Fibroblast of the aortic adventitia (primary cell): ENCODE data around the gene ANKRD27. TPM values are rescaled to one million over a fixed set of nuclear protein-coding genes. Genes with fewer than 3 reads are reported as not detected.
"Not testable (repeated sequence)": the region's sequence is repeated elsewhere in the genome, so short reads cannot be mapped to it uniquely, and the experiment has no call there.

Source experiments
- DNase-seq: peaks from one replicate; pipeline ENCODE4 v3.0.0-alpha.2; 2010; ENCODE audit warnings: low read depth
- H3K4me3 ChIP-seq: 2 replicates; pipeline ENCODE4 v1.5.1; 2011; ENCODE audit warnings: low read depth, mild to moderate bottlenecking, control low read depth, low read length, moderate library complexity
- CTCF ChIP-seq: IDR thresholded peaks from 2 replicates; pipeline ENCODE4 v1.5.1; 2011; ENCODE audit warnings: mild to moderate bottlenecking, low read length, control low read depth, inconsistent platforms; ENCODE audit not compliant: insufficient read depth
- total RNA-seq: library from RNA; depleted of rRNA; stranded (reverse); fragments of >200 nt; gene quantifications from 2 replicates; pipeline ENCODE4 v1.2.3, GENCODE V29; 2012; ENCODE audit warnings: low replicate concordance

The ANKRD27 gene
- total RNA-seq: 29.0 and 29.6 TPM in 2 replicates

GRCh38 chr19:32674931-32675719 is at the start of gene ANKRD27:
TSS of gene ANKRD27 (minus strand) at chr19:32675180. CDS start at chr19:32659015, 16,165 bp downstream.
- TF ChIP-seq CTCF: no peak
- peak; percentile 96 for DNase-seq
- H3K4me3 ChIP-seq: peak within 1 kb of the TSS; percentile 95

GRCh38 chr19:32720936-32721250 is 45.9 kb upstream of the ANKRD27 start:
- TF ChIP-seq CTCF: no peak
- DNase-seq: no peak
- no peak overlapping the region for H3K4me3 ChIP-seq

DNA sequence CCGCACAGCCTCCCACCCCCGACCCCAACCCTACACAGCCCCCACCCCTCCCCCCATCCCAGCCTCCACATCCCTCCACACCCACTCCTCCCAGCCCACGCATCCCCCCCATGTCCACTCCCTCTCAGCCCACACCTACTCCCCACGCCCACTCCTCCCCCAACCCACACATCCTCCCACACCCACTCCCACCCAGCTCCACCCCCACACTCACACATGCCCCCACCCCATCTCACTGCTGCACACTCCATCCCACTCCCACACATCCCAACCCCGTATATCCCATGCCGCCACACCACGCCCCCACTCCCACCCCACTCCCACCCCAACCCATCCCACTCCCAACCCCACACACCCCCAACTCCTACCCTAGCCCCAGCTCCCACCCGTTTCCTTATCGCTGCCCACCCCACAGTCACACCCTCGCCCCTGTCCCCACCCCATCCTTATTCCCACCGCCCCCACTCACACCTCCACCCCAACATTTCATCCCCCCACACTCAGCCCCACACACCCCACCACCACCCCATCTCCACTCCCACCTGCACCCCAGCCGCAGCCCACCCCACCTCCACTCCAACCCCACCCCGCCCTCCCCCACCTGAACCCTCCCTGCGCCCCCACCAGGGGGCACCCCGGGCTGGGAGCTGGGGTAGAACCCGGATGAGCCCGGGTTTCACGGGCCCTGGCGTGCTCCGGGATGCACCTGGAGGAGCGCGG is 45.4 kb upstream of the ANKRD27 start:
- H3K4me3 ChIP-seq: no peak overlapping the region
- TF ChIP-seq CTCF: no peak

DNA sequence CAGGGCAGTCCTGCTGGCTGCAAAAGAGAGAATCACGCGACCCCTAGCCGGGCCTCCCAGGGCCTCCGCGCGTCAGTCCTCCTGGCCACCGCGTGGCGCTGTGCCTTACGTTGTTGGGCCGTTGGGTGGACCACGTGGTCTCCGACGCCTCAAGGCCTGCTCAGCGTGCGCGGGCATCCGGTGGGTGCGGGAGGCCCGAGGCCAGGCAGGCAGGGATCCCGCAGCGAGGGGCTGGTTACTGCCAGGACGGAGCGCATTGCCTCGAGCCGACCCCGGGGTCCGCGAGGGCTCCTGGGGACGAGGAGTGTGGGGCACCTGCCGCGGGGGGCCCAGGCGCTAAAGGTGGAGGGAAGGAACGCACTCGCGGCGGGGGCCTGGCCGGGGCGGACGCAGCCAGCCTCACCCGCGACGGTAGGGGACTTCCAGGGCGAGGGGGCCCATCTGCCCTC is 44.7 kb upstream of the ANKRD27 start, which contains the start of gene TDRD12:
TSS of gene TDRD12 (plus strand) at position 157 of the 449 bp plus-strand sequence. CDS start 306 bp downstream, outside the sequence.
- no peak for TF ChIP-seq CTCF
- no peak for DNase-seq
- no peak within 1 kb of the TSS for H3K4me3 ChIP-seq

More for the DNA sequence above, 45.4 kb upstream of the ANKRD27 start:
- no peak for DNase-seq

GRCh38 chr19:32718286-32718685 is 43.3 kb upstream of the ANKRD27 start:
- no peak for TF ChIP-seq CTCF
- H3K4me3 ChIP-seq: no peak overlapping the region
- DNase-seq: no peak

DNA sequence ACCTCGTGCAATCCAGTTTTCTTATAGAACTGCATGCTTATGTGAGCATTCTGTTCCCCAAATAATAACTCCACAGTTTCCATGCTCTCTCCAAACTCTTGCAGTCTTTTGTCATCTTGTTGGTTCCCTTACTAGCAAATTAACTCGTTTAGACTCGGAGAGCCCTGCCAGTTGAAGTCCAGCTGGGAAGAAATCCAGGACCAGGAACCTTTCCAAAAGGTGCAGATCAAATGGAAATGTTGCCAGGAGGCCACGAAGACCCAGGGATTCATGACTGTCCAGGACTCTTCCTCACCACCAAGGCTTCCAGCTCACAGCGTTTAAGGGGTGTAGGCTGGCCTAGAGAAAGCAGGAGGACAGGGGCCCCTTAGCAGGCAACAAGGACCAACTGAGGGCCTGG is 42.5 kb upstream of the ANKRD27 start:
- no peak for DNase-seq
- TF ChIP-seq CTCF: no peak
- no peak overlapping the region for H3K4me3 ChIP-seq

- H3K4me3 ChIP-seq, DNase-seq: not testable (repeated sequence)
Observed at GRCh38 chr19:32716203-32716602, 41.2 kb upstream of the ANKRD27 start.
